ENCODE results near the gene UCK2.

UCK2 gene

DNA sequence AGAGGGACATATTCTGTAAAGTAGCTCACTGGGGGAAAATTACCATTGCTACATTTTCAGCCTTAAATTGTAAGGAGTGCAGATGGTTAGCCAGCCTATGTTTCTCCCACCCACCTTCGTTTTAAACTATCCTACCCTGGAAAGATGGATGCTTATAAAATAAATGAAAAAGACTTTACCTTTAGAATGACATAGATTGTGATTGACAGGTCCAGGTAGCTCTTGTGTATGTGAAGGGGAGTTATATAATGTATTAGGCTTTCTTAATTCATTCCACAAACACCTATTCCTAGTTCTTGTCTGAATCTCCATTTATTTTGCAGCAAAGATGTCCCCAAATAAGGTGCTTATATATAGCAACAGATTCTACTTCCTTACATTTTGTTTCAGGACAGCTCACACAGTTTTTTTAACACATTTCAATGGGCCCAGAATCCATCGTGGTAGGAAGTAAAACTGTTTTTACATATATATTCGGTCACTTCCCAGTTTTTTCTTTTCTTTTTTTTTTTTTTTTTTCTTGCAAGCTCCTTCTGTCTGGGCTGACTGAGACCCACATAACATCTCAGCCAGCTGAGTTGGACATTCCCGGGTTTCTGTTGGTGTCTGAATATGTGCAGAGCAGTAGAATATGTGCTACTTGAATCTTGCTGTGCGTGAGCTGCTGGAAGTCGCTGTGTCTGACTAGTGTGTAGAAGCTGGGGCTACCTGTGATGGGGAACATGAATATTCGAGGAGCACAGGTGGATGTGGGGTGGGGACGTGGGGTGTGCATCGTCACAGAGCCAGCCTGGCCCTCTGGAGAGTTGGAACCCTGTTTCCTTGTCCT lies 27.8 kb downstream of the UCK2 start:
- no peak for DNase-seq (ENCODE audit: low spot score)

DNA sequence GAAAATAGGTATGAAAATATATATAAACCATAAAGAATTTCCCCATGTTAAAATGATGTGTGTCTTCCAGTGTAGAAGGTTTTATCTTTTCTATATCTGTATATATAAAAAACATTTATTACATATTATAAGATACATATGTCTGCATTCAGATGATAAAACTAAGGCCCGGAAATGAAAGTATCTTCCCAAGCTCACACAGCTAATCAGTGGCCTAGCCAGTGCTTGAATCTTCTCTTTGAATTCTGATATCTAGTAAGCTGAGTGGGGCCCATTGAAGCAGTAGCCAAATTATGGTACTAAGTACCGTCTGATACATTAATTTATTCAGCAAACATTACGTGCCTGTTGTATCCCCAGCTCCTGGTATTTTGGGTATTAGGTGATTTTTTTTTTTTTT lies 28.6 kb downstream of the UCK2 start:
- no peak for DNase-seq (ENCODE audit: low spot score)

DNA sequence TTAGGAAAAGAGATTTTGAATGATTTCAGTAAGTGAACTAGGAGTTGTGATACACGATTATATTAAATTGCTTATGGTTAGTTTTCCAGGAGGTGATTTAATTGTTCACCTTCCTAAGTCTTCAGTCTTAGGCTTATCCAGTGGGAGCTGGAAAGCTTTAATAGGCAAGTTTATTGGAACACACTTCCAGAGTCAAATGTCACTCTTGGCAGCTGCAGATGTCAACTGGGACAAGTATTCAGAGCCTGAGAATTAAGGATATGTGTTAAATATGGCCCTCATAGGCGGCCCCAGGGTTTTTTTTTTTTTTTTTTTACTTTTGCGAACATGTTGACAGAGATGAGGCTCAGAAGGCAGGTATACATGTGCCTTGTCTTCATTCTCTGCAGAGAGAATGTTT lies 29.2 kb downstream of the UCK2 start:
- DNase-seq (ENCODE audit: low spot score) = no peak

DNA sequence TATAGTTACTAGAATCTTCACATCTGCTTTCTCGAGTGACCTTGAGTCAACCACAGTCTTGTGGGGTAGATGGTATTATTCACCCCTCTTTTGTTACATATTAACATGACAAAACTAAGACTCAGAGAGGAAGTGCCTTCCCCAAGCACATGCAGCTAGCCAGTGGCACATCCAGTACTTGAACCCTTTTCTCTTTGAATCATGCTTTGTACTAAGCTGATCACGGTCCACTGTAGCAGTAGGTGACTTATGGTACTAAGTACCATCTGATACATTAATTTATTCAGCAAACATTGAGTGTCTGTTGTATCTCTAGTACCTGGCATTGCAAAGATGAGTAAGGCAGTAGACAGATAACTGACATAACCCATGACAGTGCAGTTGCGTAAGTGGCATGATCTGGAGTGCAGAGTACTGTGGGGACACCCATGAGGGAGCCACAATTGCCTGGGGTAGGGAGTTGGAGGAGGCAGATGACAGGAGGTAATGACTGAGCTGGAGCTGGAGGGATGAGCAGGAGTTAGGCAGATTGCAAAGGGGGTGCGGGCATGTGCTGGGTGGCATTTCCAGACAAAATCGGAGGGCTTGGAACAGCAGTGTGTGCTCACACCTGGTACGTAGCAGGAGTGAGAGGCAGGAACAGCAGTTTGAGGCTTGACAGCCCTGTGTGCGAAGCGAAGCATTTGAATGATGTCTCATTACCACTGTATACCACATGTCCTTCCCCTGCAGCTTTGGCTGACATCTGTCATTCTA lies 29.8 kb downstream of the UCK2 start:
- peak; percentile 21 for DNase-seq (ENCODE audit: low spot score)

DNA sequence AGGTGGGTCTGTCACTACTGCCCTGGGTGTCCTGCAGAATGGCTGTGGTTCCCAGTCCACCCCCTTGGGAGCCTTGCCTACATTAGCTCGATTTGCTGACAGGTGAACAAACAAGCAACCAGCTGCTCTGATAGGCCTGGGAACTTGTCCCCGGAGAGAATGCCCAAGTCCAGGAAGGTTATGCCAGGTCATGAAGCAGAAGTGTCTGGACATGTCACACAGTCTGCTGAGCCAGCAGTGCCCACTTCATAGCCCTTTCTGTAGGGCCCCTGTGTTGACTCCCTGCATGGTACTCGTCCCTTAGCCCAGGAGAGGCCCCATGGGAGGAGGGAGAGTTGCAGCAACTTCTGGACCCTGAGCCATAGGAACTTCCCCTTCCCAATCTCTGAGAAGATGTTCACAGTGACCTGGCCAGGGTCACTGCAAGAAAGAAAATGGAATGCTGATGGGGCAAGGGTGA lies 31.0 kb downstream of the UCK2 start:
- DNase-seq (ENCODE audit: low spot score) = no peak

DNA sequence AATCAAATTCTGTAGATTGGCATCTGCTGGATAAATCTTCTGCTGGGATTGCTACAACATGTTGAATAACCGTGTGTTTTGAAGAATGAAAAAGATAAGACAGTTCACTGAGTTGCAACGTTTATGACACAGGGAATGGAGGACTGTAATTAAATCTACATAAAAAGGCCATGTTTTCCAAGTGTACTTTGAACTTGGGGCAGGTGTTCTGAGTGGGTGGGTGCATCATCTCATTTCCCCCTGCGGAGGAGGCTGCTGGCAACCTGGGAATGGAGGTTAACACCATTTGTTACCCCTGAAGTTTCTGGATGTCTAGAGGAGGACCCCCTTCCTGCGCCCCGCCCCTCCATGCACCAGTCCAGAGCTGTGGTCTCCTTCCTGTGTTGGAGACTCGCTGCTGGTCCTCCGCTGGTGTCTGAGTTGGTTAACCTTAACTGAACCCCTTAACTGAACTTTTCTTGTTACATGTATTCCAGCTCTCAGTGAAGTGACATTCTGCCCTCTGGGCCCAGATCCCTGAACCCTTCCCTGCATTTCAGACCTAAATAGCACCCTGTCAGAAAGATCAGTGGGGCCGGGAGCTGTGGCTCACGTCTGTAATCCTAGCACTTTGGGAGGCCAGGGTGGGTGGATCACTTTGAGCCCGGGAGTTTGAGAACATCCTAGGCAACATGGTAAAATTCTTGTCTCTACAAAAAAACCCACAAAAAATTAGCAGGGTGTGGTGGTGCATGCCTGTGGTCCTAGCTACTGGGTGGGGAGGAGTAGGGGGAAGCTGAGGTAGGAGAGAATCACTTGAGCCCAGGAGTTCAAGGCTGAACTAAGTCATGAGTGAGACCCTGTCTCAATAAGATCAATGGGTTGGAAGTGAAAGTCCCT lies 31.8 kb downstream of the UCK2 start:
- DNase-seq (ENCODE audit: low spot score) = no peak

DNA sequence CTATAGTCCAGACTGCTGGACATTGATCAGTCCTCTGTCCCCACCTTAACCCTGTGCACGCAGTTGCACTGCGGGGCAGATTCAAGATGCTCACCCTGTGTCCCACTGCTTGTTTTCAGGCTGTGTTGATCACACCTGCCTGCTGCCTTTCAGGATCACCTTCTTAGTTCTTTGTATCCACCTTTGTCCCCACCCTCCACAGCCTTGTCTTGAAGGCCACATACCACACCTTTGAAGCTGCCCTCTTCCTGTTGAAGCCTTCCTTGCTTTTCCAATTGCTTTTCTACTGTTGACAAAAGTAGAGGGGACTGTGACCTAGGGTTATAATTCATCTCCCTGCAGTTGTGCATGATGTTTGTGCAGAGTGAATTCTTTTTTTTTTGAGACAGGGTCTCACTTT lies 32.7 kb downstream of the UCK2 start:
- DNase-seq (ENCODE audit: low spot score) = no peak

DNA sequence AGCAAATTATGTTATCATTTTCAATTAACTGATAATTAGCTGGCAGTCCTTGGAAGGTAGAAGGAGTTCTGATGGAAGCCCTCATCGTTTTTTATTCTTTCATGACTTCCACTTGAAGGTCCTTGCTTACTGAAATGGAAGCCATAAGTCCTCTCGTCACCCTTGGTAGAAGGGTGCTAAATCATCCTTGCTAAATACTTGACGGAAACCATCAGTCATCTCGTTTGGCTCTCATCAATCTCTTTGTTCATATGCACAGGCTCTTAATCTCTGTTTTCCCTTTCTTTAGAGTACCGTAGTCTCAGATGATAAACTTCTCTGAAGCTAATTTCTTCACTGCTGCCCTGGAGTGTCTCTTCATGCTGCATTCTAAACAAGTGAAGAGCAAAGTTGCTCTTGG lies 34.5 kb downstream of the UCK2 start:
- no peak for DNase-seq (ENCODE audit: low spot score)

DNA sequence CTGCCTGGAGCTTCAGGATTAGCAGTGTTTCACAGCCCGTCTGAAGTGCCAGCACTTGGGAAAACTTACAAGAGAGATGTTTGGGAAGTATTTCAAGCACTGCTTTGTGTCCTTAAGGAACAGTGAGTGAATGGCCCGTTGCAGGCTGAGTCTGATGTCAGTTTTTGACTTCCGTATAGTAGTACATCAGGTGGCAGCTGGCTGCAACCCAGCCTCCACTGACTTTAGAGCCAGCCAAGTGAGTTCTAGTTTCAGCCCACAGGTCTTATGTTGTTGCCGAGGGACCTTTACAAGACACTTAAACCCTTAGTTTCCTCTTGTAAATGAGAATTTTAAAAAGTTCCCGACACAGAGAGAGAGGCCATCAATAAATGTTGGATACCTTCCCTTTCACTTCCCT lies 35.0 kb downstream of the UCK2 start:
- peak; percentile 41 for DNase-seq (ENCODE audit: low spot score)

DNA sequence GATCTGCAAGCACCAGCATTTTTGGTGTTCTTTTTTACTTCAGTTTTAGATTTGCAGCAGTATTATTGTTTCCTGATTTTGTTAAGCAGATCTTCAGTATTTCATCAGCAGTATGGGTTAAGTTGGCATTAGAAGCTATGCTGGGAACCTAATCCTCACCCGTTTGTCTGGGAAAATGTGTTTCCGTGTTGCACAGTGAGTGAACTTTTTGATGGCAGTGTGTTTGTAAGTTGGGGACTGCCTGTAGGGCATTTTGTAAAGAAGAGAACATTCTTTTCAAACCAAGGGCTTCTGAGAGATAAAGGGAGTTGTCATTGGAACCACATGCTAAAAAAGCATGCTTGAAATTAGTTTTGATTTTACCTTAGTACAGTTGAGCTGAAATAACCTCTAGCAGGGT lies 35.9 kb downstream of the UCK2 start:
- no peak for DNase-seq (ENCODE audit: low spot score)

DNA sequence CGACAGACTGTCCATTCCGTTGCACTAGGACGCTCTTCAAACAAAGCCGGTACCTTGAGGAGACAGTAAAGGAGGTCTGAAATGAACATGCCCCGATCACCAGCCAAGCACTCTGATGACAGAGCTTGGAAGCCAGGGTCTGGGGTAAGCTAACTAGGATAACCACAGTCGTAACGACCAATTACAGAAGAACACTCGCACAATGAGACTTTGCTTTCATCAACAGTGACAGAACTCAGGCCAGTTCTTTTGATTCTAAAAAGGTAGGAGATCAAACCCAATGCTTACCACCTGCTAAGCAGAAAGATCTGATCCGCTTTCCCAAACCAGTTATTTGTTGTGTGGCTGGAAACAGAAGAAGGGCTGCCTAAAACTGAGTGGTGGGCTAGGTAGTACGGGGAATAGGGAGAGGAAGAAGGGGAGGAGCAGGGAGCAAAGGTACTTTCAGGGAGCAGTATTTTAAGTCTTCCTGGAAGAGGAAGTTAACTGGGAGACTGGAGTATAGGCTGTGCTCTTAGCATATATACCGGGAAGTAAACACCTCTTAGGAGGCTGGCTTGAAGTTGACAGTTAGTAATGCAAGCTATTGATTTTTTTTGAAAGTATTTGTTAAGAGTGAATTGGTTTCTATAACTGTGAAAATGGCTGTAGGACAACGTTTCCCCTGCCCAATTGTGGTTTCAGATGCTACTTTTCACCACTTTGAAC lies 38.4 kb downstream of the UCK2 start:
- DNase-seq (ENCODE audit: low spot score) = no peak

DNA sequence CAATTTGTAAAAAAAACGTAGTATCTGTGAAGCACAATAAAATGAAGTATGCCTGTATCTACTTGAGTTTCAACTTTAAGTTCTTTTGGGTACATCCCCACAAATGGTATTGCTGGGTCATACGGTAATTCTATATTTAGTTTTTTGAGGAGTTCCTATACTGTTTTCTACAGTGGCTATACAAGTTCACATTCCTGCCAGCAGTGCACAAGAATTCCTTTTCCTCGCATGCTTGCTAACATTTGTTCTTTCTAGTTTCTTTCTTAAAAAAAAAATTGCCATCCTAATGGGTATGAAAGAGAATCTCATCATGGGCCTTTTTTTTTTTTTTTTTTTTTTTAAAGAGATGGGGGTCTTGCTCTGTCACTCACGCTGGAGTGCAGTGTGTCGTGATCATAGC lies 41.9 kb downstream of the UCK2 start:
- DNase-seq (ENCODE audit: low spot score) = no peak

DNA sequence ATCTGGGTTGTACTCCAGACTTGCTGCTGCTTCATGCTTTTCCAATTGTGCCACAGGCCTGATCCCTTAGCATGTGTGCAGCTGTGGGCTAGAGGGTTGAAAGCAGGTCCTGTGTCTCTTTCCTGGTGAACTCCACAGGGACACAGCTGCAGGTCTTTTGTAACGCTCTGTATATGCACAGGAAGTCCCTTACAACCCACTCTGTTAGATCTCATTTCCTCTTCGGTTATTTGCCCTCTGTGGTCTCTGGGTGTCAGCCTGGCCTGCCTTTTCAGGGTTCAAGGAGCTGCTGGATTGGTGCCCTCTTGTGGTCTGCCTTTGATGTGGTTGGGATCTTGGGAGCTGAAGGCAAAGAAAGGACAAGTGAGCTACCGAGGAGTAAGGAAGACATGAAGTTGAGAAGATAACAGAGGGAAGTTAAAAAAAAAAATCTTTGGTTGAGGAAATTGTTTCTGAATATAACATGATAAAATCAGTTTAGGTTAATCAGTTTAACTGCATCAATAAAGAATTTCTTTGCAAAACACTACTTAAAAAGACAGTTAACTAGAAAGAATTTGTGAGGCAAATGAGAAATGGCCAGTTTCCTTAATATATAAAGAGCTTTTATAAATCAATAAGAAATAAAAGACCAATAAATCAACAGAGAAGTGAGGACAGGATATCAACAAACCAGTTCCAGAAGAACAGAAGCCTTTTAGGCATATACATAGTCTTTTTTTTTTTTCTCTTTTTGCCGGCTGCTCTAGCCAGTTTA lies 44.1 kb downstream of the UCK2 start:
- peak; percentile 79 for DNase-seq (ENCODE audit: low spot score)

DNA sequence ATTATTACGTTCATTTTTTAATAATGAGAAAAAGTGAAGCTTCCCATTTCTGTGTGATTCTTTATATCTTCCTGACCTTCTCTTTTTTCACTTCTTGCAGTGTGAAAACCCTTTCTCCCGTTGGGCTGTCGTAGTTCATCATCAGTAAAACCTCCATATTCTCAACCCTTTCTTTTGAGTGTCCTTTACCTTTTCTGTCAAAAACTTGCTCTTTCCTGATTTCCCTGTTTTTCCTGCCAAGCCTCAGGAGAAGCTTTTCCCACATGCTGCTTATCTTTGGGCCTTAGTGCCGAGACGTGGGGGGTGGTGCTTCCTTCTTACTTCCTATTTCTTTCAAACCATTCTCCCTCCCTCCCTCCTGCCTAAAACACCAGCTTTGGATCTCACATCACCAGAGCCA lies 46.1 kb downstream of the UCK2 start:
- DNase-seq (ENCODE audit: low spot score) = no peak

DNA sequence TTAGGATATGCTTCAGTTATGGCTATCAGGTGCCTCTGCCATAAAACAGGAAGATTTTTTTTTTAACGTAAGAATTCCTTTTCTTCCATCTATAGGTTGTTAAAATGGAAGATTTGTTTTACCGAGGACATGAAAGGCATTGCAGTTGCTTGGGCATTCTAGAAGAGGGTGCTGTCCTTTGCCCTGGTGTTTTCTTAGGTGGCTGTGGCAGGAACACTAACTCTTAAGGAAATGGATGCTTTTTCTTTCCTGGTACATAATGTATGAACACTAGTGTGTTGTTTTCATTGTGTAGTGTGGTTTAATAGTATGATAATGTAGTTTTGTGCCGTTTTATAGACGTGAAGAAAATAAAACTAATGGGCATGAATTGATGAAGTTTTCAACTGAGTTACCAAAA lies 47.2 kb downstream of the UCK2 start:
- no peak for DNase-seq (ENCODE audit: low spot score)

DNA sequence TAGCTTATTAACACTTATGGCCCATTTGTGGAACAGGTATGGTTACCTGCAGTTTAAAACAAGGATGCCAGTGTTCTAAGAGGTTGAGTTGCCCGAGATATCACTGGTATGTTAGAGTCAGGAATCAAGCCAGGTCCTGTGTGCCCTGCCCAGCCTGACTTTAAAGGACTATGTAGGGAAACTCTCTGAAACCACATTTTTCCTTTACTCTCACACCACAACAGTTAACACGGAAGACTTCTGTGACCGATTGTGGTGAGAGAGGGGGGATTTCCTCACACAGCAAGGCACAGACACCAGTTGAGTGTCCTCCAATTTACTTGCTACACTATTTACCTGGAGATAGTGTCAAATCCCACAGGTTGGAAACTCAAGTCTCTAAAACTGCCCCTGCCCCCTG lies 47.8 kb downstream of the UCK2 start:
- no peak for DNase-seq (ENCODE audit: low spot score)

DNA sequence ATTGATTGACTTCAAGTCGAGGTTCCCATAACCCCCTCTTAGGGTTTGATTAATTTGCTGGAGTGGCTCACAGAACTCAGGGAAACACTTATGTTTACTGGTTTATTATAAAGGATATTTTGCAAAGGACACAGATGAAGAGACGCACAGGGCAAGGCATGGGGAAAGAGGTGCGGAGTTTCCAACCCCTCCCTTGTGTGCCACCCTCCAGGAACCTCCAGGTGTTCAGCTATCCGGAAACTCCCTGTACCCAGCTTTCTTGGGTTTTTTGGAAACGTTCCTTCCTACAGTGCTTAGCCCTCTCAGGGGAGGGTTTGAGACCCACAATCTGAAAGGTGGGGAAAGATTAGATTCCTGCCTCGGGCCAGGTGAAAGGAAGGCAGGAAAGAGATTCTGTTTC lies 48.2 kb downstream of the UCK2 start:
- DNase-seq (ENCODE audit: low spot score) = no peak

DNA sequence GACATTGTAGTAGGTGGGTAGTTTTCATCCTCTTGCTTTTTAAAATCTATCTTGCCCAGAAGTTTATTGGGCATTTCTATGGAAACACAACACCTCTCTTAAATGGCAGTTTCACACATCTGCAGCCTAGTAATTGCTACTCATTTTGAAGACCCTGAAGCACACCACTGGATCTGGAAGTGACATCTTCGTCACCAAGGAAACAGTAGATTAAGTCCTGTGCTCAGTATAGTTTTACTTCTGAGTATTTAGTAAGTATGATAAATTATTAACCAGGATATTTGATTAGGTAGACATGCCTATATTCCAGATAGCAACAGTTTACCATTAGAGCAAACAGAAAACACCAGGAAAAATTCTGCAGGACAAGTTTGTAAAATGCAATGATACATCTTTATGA lies 48.7 kb downstream of the UCK2 start:
- no peak for DNase-seq (ENCODE audit: low spot score)

DNA sequence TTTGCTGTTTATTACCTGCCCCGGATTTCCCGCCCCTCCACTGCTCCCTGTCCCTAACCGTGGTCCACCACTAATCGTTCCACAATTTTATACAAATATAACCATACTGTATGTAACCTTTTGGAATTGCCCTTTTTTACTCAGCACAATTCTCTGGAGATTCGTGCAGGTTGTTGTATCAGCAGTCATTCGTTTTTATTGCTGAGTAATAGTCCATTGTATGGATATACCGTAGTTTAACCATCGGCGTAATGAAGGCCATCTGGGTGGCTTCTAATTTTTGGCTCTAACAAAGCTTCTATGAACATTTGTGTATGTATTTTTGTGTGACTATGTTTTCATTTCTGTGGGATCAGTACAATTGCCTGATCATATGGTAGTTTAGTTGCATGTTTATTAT lies 50.0 kb downstream of the UCK2 start:
- no peak for DNase-seq (ENCODE audit: low spot score)

DNA sequence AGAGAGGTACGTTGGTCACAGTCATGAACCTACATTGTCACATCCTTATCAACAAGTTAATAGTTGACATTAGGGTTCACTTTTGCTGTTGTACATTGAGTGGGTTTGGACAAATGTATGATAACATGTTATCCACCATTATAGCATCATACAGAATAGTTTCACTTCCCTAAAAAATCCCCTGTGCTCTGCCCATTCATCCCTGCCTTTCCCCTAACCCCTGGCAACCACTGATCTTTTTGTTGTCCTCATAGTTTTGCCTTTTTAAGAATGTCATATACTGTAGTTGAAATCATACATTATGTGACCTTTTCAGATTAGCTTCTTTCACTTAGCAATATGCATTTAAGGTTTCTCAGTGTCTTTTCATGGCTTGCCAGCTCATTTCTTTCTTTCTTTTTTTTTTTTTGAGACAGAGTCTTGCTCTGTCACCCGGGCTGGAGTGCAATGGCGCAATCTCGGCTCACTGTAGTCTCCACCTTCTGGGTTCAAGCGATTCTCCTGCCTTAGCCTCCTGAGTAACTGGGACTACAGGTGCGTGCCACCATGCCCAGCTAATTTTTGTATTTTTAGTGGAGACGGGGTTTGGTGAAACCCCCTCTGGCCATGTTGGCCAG lies 50.6 kb downstream of the UCK2 start:
- DNase-seq (ENCODE audit: low spot score) = no peak

DNA sequence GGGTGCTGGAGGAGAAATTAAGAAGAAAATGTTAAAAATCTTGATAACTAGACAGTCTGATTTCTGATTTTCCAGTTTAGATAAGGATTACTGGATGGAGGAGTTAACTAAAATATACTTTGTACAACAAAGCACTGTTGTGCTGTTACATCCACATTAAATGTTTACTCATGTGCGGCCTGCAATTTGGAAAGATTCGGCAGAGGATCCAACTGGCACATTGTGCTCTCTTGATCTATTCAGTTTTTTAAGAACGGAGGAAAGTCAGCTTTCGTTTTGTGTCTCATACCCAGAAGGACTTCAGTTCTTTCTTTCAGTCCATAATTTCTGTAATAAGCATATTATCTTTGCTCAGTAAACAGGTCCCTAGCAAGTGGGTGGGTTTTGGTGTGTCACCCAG lies 52.5 kb downstream of the UCK2 start:
- no peak for DNase-seq (ENCODE audit: low spot score)

All from Ammon's horn (tissue), 1 donor.